ENCODE results near the gene EVA1A.

EVA1A gene

GRCh38 chr2:75589391-75590105 lies 28.8 kb upstream of the EVA1A start:
- TF ChIP-seq ZNF274 (IDR thresholded peaks at IDR 0.05; ENCODE audit: low read depth, low read length) (no peak), YY1 (IDR thresholded peaks at IDR 0.05; ENCODE audit: insufficient read depth, insufficient read length) (no peak), SUZ12 (IDR thresholded peaks at IDR 0.05; ENCODE audit: extremely low read depth, insufficient read depth, insufficient read length) (no peak)
- no peak for DNase-seq (ENCODE audit: low read depth, low spot score)
- Histone ChIP-seq H3K4me1 (ENCODE audit: insufficient read depth, insufficient read length) (no peaks in the 10 kb centered on the region), H3K27me3 (ENCODE audit: insufficient read depth, insufficient read length) (no peaks in the 10 kb centered on the region), H3K4me3 (ENCODE audit: insufficient read length, low read depth) (no peak overlapping the region), H3K9ac (ENCODE audit: insufficient read length, low read depth) (no peak overlapping the region), H3K36me3 (ENCODE audit: insufficient read depth, insufficient read length, low read length) (no peaks in the 10 kb centered on the region), H3K9me3 (ENCODE audit: insufficient read depth, low read length) (no peaks in the 10 kb centered on the region)

- Histone ChIP-seq H3K27me3 (ENCODE audit: insufficient read depth, insufficient read length) (no peaks in the 10 kb centered on the region), H3K9me3 (ENCODE audit: insufficient read depth, low read length) (no peaks in the 10 kb centered on the region), H3K4me3 (ENCODE audit: insufficient read length, low read depth) (no peak overlapping the region), H3K4me1 (ENCODE audit: insufficient read depth, insufficient read length) (no peaks in the 10 kb centered on the region), H3K9ac (ENCODE audit: insufficient read length, low read depth) (no peak overlapping the region), H3K36me3 (ENCODE audit: insufficient read depth, insufficient read length, low read length) (no peaks in the 10 kb centered on the region)
- no peak for DNase-seq (ENCODE audit: low read depth, low spot score)
- TF ChIP-seq SUZ12 (IDR thresholded peaks at IDR 0.05; ENCODE audit: extremely low read depth, insufficient read depth, insufficient read length) (no peak), ZNF274 (IDR thresholded peaks at IDR 0.05; ENCODE audit: low read depth, low read length) (no peak), YY1 (IDR thresholded peaks at IDR 0.05; ENCODE audit: insufficient read depth, insufficient read length) (no peak)
Measured at GRCh38 chr2:75587954-75588587, 27.3 kb upstream of the EVA1A start.

- H3K4me3 ChIP-seq (ENCODE audit: insufficient read length, low read depth): no peak overlapping the region
- DNase-seq (ENCODE audit: low read depth, low spot score): no peak
- H3K27me3 ChIP-seq (ENCODE audit: insufficient read depth, insufficient read length): no peaks in the 10 kb centered on the region
- no peaks in the 10 kb centered on the region for H3K9me3 ChIP-seq (ENCODE audit: insufficient read depth, low read length)
- no peaks in the 10 kb centered on the region for H3K4me1 ChIP-seq (ENCODE audit: insufficient read depth, insufficient read length)
- H3K9ac ChIP-seq (ENCODE audit: insufficient read length, low read depth): no peak overlapping the region
- TF ChIP-seq ZNF274 (IDR thresholded peaks at IDR 0.05; ENCODE audit: low read depth, low read length) (no peak), YY1 (IDR thresholded peaks at IDR 0.05; ENCODE audit: insufficient read depth, insufficient read length) (no peak), SUZ12 (IDR thresholded peaks at IDR 0.05; ENCODE audit: extremely low read depth, insufficient read depth, insufficient read length) (no peak)
- H3K36me3 ChIP-seq (ENCODE audit: insufficient read depth, insufficient read length, low read length): no peaks in the 10 kb centered on the region
Measured at GRCh38 chr2:75586971-75587370, 26.2 kb upstream of the EVA1A start.

- no peak for DNase-seq (ENCODE audit: low read depth, low spot score)
- no peak for TF ChIP-seq YY1 (IDR thresholded peaks at IDR 0.05; ENCODE audit: insufficient read depth, insufficient read length)
- Histone ChIP-seq H3K9ac (ENCODE audit: insufficient read length, low read depth) (no peak overlapping the region), H3K9me3 (ENCODE audit: insufficient read depth, low read length) (no peaks in the 10 kb centered on the region), H3K36me3 (ENCODE audit: insufficient read depth, insufficient read length, low read length) (no peaks in the 10 kb centered on the region), H3K27me3 (ENCODE audit: insufficient read depth, insufficient read length) (no peaks in the 10 kb centered on the region), H3K4me1 (ENCODE audit: insufficient read depth, insufficient read length) (no peaks in the 10 kb centered on the region), H3K4me3 (ENCODE audit: insufficient read length, low read depth) (no peak overlapping the region)
Measured at GRCh38 chr2:75582840-75583239, 22.1 kb upstream of the EVA1A start.

- Histone ChIP-seq H3K27me3 (ENCODE audit: insufficient read depth, insufficient read length) (no peaks in the 10 kb centered on the region), H3K4me3 (ENCODE audit: insufficient read length, low read depth) (no peak overlapping the region), H3K4me1 (ENCODE audit: insufficient read depth, insufficient read length) (no peaks in the 10 kb centered on the region), H3K36me3 (ENCODE audit: insufficient read depth, insufficient read length, low read length) (no peaks in the 10 kb centered on the region), H3K9ac (ENCODE audit: insufficient read length, low read depth) (no peak overlapping the region), H3K9me3 (ENCODE audit: insufficient read depth, low read length) (no peaks in the 10 kb centered on the region)
- no peak for TF ChIP-seq ZNF274 (IDR thresholded peaks at IDR 0.05; ENCODE audit: low read depth, low read length)
- no peak for TF ChIP-seq SUZ12 (IDR thresholded peaks at IDR 0.05; ENCODE audit: extremely low read depth, insufficient read depth, insufficient read length)
- no peak for TF ChIP-seq YY1 (IDR thresholded peaks at IDR 0.05; ENCODE audit: insufficient read depth, insufficient read length)
- no peak for DNase-seq (ENCODE audit: low read depth, low spot score)
Measured at GRCh38 chr2:75580606-75581005, 19.9 kb upstream of the EVA1A start.

GRCh38 chr2:75580156-75580555 lies 19.4 kb upstream of the EVA1A start:
- TF ChIP-seq ZNF274 (IDR thresholded peaks at IDR 0.05; ENCODE audit: low read depth, low read length) (no peak), YY1 (IDR thresholded peaks at IDR 0.05; ENCODE audit: insufficient read depth, insufficient read length) (no peak), SUZ12 (IDR thresholded peaks at IDR 0.05; ENCODE audit: extremely low read depth, insufficient read depth, insufficient read length) (no peak)
- no peak overlapping the region for H3K4me3 ChIP-seq (ENCODE audit: insufficient read length, low read depth)
- H3K4me1 ChIP-seq (ENCODE audit: insufficient read depth, insufficient read length): no peaks in the 10 kb centered on the region

GRCh38 chr2:75579186-75579585 lies 18.4 kb upstream of the EVA1A start:
- DNase-seq (ENCODE audit: low read depth, low spot score): no peak
- H3K9ac ChIP-seq (ENCODE audit: insufficient read length, low read depth): no peak overlapping the region
- no peaks in the 10 kb centered on the region for H3K36me3 ChIP-seq (ENCODE audit: insufficient read depth, insufficient read length, low read length)
- no peaks in the 10 kb centered on the region for H3K4me1 ChIP-seq (ENCODE audit: insufficient read depth, insufficient read length)
- H3K9me3 ChIP-seq (ENCODE audit: insufficient read depth, low read length): no peaks in the 10 kb centered on the region
- TF ChIP-seq ZNF274 (IDR thresholded peaks at IDR 0.05; ENCODE audit: low read depth, low read length): no peak
- TF ChIP-seq SUZ12 (IDR thresholded peaks at IDR 0.05; ENCODE audit: extremely low read depth, insufficient read depth, insufficient read length): no peak
- no peak for TF ChIP-seq YY1 (IDR thresholded peaks at IDR 0.05; ENCODE audit: insufficient read depth, insufficient read length)
- H3K27me3 ChIP-seq (ENCODE audit: insufficient read depth, insufficient read length): no peaks in the 10 kb centered on the region
- H3K4me3 ChIP-seq (ENCODE audit: insufficient read length, low read depth): no peak overlapping the region

More at GRCh38 chr2:75580156-75580555, 19.4 kb upstream of the EVA1A start:
- H3K9me3 ChIP-seq (ENCODE audit: insufficient read depth, low read length): no peaks in the 10 kb centered on the region
- no peak overlapping the region for H3K9ac ChIP-seq (ENCODE audit: insufficient read length, low read depth)
- H3K27me3 ChIP-seq (ENCODE audit: insufficient read depth, insufficient read length): no peaks in the 10 kb centered on the region
- no peak for DNase-seq (ENCODE audit: low read depth, low spot score)
- no peaks in the 10 kb centered on the region for H3K36me3 ChIP-seq (ENCODE audit: insufficient read depth, insufficient read length, low read length)

All from NT2/D1 (cell line).